HG03060 (cell line): ENCODE data around the gene RHOT1.
"Not testable (repeated sequence)": the region's sequence is repeated elsewhere in the genome, so short reads cannot be mapped to it uniquely, and the experiment has no call there.

Experiments used
- ATAC-seq: cut with Tn5 transposase; IDR thresholded peaks from one replicate; pipeline ENCODE4 v1.9.1; 2021; ENCODE audit warnings: low read depth, moderate number of reproducible peaks; ENCODE audit not compliant: unreplicated experiment

RHOT1 gene

GRCh38 chr17:32157225-32157624, 14.9 kb downstream of the RHOT1 start:
- no peak for ATAC-seq

GRCh38 chr17:32158870-32159585, 16.7 kb downstream of the RHOT1 start:
- no peak for ATAC-seq

- no peak for ATAC-seq
These were observed 17.5 kb downstream of the RHOT1 start for GRCh38 chr17:32159586-32160438.

GRCh38 chr17:32160526-32160925, 18.2 kb downstream of the RHOT1 start:
- no peak for ATAC-seq

DNA sequence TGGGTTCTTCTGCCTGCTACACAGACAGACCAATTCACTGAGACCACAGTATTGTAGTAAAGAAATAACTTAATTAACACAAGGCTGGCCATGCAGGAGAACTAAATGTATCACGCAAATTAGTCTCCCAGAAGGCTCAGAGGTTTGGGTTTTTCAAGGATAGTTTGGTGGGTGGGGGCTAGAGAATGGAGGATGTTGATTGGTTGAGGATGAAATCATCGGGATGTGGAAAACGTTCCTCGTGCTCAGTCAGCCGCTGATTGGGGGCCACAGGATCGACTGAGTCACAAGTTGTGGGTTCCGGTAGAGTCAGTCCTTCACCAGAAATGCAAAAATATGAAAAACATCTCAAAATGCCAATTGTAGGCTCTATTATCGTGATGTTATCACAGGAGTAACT, 18.7 kb downstream of the RHOT1 start:
- no peak for ATAC-seq

DNA sequence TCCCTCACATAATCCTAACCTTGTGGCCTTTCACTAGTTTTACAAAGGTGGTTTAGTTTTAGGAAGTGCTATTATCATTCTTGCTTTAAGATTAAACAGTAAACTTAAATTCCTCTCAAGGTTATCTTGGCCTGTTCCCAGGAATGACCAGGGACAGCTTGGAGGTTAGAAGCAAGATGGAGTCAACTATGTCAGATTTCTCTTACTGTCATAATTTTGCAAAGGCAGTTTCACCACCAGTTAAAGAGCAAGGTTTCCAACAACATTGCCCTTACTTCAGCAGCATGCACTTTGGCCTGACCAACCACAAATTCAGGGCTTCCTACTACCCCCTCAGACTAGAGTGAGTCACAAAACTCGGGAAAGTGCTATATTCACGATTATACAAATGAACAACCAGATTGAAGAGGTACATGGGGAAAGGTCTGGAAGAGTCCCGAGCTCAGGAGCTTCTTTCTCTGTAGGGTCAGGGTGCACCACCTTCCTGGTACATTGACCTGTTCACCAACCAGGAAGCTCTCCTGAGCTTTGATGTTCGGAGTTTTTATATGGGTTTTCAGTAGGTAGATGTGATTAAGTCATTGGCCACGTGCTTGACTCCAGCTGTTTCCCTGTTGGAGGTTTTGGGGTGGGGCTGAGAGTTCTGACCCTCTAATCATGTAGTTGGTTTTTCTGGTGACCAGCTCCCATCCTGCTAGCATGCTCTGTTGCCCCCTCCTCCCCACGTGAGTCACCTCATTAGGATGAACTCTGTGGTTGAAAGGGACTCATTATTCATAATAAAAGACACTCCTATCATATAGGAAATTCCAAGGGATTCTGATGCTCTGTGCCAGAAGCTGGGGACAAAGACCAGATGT, 19.4 kb downstream of the RHOT1 start:
- ATAC-seq = no peak

GRCh38 chr17:32174889-32175288, 32.6 kb downstream of the RHOT1 start:
- ATAC-seq = no peak

DNA sequence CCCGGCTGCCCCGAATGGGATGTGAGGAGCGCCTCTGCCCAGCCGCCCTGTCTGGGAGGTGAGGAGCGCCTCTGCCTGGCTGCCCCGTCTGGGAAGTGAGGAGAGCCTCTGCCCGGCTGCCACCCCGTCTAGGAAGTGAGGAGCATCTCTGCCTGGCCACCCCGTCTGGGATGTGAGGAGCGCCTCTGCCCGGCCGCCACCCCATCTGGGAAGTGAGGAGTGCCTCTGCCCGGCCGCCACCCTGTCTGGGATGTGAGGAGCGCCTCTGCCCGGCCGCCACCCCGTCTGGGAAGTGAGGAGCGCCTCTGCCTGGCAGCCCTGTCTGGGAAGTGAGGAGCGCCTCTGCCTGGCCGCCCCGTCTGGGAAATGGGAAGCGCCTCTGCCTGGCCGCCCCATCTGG, 36.4 kb downstream of the RHOT1 start:
- ATAC-seq = not testable (repeated sequence)

GRCh38 chr17:32179103-32179502, 36.8 kb downstream of the RHOT1 start:
- not testable (repeated sequence) for ATAC-seq

GRCh38 chr17:32179526-32179925, 37.2 kb downstream of the RHOT1 start:
- not testable (repeated sequence) for ATAC-seq

DNA sequence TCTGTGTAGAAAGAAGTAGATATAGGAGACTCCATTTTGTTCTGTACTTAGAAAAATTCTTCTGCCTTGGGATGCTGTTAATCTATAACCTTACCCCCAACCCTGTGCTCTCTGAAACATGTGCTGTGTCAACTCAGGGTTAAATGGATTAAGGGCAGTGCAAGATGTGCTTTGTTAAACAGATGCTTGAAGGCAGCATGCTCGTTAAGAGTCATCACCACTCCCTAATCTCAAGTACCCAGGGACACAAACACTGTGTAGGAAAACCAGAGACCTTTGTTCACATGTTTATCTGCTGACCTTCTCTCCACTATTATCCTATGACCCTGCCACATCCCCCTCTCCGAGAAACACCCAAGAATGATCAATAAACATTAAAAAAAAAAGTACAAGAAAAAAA, 38.0 kb downstream of the RHOT1 start:
- ATAC-seq = not testable (repeated sequence)

- no peak for ATAC-seq
These were observed 43.6 kb downstream of the RHOT1 start for GRCh38 chr17:32185875-32186274.

- ATAC-seq = no peak
These were observed 45.0 kb downstream of the RHOT1 start for GRCh38 chr17:32187271-32187670.

GRCh38 chr17:32189343-32189742, 47.0 kb downstream of the RHOT1 start:
- no peak for ATAC-seq

DNA sequence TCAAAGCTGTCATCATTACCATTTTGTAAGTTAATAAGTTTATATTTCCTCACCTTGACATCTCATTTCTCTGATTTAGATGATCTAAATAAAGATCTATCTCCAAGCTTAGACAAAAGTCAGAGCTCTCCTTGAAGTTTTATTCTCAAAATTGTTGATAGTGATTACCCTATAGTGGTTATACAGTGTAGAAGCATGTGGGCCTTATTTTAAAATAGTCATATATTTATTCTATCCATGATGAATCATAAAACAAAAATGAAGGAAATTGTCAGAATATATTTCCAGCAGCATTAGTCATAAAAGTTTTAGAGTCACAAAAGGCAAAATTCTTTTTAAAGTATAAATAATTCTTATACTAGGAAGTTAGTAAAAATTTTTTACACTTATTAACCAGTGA, 49.0 kb downstream of the RHOT1 start:
- ATAC-seq = no peak

- ATAC-seq = no peak
These were observed 50.1 kb downstream of the RHOT1 start for GRCh38 chr17:32192379-32192778.

DNA sequence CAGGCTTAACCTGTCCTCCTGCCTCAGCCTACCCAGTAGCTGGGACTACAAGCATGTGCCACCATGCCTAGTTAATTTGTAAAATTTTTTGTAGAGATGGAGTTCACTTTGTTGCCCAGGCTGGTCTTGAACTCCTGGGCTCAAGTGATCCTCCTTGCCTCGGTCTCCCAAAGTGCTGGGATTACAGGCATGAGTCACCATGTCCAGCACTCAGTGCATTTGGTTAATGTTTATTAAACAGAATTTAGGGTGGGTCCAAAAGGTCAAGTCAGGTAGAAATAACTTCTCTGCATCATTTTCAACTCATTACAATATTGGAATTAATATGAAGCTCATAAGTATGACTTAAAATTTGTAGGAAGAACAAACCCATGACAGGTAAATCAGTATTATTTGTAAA, 55.7 kb downstream of the RHOT1 start:
- ATAC-seq = no peak

DNA sequence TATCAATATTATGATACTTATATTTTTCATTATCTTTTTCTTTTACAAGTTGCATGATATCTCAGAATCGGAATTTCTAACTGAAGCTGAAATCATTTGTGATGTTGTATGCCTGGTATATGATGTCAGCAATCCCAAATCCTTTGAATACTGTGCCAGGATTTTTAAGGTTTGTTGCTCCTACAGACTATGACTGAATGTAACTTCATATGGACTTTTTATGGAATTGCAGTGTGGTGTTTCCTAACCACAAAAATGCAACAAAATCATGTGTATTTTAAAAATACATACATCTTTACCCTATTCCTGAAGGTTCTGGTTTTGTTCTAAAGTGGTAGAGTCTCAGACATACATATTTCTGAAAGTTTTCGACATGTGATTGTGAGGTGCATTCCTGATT, 64.6 kb downstream of the RHOT1 start:
- ATAC-seq = no peak

DNA sequence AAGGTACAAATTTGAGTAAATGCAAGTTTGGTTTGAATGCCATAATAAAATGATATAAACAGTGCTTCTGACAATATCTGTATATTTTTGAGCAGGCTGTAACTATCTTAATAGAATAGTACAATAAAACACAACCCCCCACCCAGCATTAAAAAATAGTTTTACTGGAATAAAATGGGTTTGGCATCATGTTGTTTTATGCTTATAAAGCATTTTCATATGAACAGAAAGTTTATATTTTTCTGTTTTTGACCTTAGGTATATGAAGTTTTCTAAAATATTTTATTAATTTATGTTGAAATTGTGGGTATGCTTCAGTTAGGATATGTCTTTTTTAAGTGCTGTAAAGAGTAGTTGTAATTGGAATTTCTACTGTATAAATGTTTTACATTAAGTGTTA, 66.1 kb downstream of the RHOT1 start:
- no peak for ATAC-seq

DNA sequence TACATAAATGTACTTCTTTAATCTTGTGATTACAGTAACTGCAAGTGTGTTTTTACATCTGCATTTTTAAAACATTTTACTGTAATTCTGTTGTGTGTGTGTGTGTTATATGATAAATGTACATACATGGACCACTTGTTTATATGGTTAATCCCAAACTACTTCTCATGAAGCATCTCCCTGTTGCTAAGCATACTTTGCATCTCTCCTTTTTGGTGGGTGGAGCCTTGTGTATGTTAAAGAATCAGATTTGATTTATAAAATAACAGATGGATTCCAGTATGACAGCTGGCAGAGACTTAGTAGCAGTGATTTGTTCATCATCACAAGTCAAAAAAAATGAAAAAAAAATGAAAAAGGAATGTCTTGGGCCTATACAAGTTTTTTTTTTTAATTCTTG, 67.3 kb downstream of the RHOT1 start:
- no peak for ATAC-seq

GRCh38 chr17:32211671-32212070, 69.4 kb downstream of the RHOT1 start:
- no peak for ATAC-seq
